HG03025 (cell line): ENCODE data around the gene EMC10.

Source experiments
- ATAC-seq: cut with Tn5 transposase; IDR thresholded peaks from one replicate; pipeline ENCODE4 v1.9.1; 2021; ENCODE audit warnings: mild to moderate bottlenecking, moderate library complexity; ENCODE audit not compliant: unreplicated experiment, low FRiP score

Gene EMC10

GRCh38 chr19:50476907-50477238, 566 bp downstream of the EMC10 start:
- ATAC-seq = no peak

- ATAC-seq = no peak
Observed at GRCh38 chr19:50477751-50478515, 1.6 kb downstream of the EMC10 start.

GRCh38 chr19:50478901-50479715, 2.8 kb downstream of the EMC10 start:
- no peak for ATAC-seq

- no peak for ATAC-seq
Observed at GRCh38 chr19:50479761-50480251, 3.5 kb downstream of the EMC10 start.

GRCh38 chr19:50480281-50481111, 4.2 kb downstream of the EMC10 start:
- ATAC-seq = no peak

GRCh38 chr19:50481351-50482149, 5.2 kb downstream of the EMC10 start:
- no peak for ATAC-seq

GRCh38 chr19:50482271-50482855, 6.1 kb downstream of the EMC10 start:
- no peak for ATAC-seq

- ATAC-seq = no peak
Observed at GRCh38 chr19:50482916-50483315, 6.6 kb downstream of the EMC10 start.

GRCh38 chr19:50485284-50485955, 9.1 kb downstream of the EMC10 start:
- no peak for ATAC-seq

- no peak for ATAC-seq
Observed at GRCh38 chr19:50486823-50487515, 10.7 kb downstream of the EMC10 start.

GRCh38 chr19:50488389-50489194, 12.3 kb downstream of the EMC10 start:
- ATAC-seq = no peak

- no peak for ATAC-seq
Observed at GRCh38 chr19:50489461-50490011, 13.2 kb downstream of the EMC10 start.

GRCh38 chr19:50490411-50490811, 14.1 kb downstream of the EMC10 start:
- ATAC-seq = no peak

- no peak for ATAC-seq
Observed at GRCh38 chr19:50490991-50491472, 14.7 kb downstream of the EMC10 start.

- ATAC-seq = no peak
Observed at GRCh38 chr19:50492303-50493052, 16.2 kb downstream of the EMC10 start.

GRCh38 chr19:50493171-50493570, 16.9 kb downstream of the EMC10 start:
- ATAC-seq = no peak
